ENCODE measurements around the gene PLA2R1.

The PLA2R1 gene

DNA sequence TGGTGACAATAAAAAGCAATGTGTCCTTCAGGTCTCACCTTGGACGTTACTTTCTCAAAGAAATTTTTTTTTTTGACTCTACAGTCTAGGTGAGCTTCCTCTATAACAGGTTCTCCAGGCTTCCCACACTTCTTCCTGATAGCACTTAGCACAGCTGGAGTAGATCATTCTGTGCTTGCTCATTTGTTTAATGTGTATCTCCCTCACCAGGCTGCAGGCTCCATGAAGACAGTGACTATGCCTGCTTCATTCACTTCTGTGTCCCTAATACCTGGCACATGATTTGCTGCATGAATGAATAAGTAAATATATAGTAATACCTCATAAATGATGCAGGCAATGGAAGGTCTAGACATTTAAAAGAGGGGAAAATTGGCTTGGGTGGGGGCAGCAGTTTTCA lies 154.5 kb downstream of the PLA2R1 start:
- H3K36me3 ChIP-seq (ENCODE audit: control insufficient read depth, insufficient read depth, low read length) = no peaks in the 10 kb centered on the region
- H3K56ac ChIP-seq (ENCODE audit: low read length) = no peak overlapping the region
- no peak overlapping the region for H3K18ac ChIP-seq (ENCODE audit: low read length)
- no peak overlapping the region for H2AK5ac ChIP-seq (ENCODE audit: low read length)
- no peak overlapping the region for H2BK5ac ChIP-seq (ENCODE audit: low read length)
- no peak overlapping the region for H3K27ac ChIP-seq (ENCODE audit: low read depth, low read length)
- H4K5ac ChIP-seq (ENCODE audit: low read length) = no peak overlapping the region
- no peak overlapping the region for H3K4me2 ChIP-seq (ENCODE audit: low read length)
- H3K27me3 ChIP-seq (ENCODE audit: insufficient read depth, low read length, poor library complexity) = no peaks in the 10 kb centered on the region
- no peak overlapping the region for H3K4me3 ChIP-seq (ENCODE audit: low read length)
- WGBS (ENCODE audit: extremely low coverage, insufficient coverage, low lambda C conversion rate) = no CpG with 5 or more reads among the region's 1 CpG
- no peak overlapping the region for H3K4ac ChIP-seq (ENCODE audit: low read depth, low read length)
- no peaks in the 10 kb centered on the region for H3K79me1 ChIP-seq (ENCODE audit: low read length)
- H2BK120ac ChIP-seq (ENCODE audit: low read depth, low read length) = no peak overlapping the region
- no peaks in the 10 kb centered on the region for H3K79me2 ChIP-seq (ENCODE audit: control insufficient read depth, insufficient read depth, low read length)
- no peaks in the 10 kb centered on the region for H3K4me1 ChIP-seq (ENCODE audit: control insufficient read depth, low read depth, low read length)
- H2BK15ac ChIP-seq (replicated peaks; ENCODE audit: low read depth) = no peak overlapping the region
- no peak for DNase-seq
- no peak overlapping the region for H3K9ac ChIP-seq (ENCODE audit: low read length)
- H4K8ac ChIP-seq (ENCODE audit: low read depth, low read length) = no peak overlapping the region
- H3K23ac ChIP-seq (ENCODE audit: low read length) = no peak overlapping the region

DNA sequence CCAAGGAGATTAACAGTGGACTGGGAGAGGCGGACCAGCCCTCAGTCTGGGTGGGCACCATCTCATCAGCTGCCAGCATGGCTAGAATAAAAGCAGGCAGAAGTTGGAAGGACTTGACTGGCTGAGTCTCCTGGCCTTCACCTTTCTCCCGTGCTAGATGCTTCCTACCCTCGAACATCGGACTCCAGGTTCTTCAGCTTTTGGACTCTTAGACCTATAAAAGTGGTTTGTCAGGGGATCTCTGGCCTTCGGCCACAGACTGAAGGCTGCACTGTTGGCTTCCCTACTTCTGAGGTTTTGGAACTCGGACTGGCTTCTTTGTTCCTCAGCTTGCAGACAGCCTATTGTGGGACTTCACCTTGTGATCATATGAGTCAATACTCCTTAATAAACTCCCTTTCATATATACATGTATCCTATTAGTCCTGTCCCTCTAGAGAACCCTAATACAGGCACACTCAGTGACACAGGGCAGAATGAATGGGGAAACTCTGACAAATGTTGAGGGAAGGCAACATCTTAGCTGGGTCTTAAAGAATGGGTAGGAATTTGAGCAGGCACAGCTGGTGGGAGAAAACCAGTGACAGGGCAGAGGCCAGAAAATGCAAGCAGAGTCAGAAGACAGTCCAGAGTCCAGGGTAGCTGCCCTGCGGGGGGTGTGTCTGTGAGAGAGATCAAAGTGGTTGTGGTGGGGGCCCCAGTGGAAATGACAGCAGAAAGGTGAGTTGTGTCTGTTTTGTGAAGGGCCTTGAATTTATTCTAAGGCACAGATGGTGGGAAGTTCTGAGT lies 156.3 kb downstream of the PLA2R1 start:
- Histone ChIP-seq H3K79me1 (ENCODE audit: low read length) (no peaks in the 10 kb centered on the region), H3K27ac (ENCODE audit: low read depth, low read length) (no peak overlapping the region), H3K18ac (ENCODE audit: low read length) (no peak overlapping the region), H2BK5ac (ENCODE audit: low read length) (no peak overlapping the region), H3K4ac (ENCODE audit: low read depth, low read length) (no peak overlapping the region), H3K79me2 (ENCODE audit: control insufficient read depth, insufficient read depth, low read length) (no peaks in the 10 kb centered on the region), H3K4me1 (ENCODE audit: control insufficient read depth, low read depth, low read length) (no peaks in the 10 kb centered on the region), H4K8ac (ENCODE audit: low read depth, low read length) (no peak overlapping the region), H2AK5ac (ENCODE audit: low read length) (no peak overlapping the region), H3K56ac (ENCODE audit: low read length) (no peak overlapping the region), H3K4me2 (ENCODE audit: low read length) (no peak overlapping the region), H2BK120ac (ENCODE audit: low read depth, low read length) (no peak overlapping the region), H3K27me3 (ENCODE audit: insufficient read depth, low read length, poor library complexity) (no peaks in the 10 kb centered on the region), H3K36me3 (ENCODE audit: control insufficient read depth, insufficient read depth, low read length) (no peaks in the 10 kb centered on the region), H3K23ac (ENCODE audit: low read length) (no peak overlapping the region), H3K9ac (ENCODE audit: low read length) (no peak overlapping the region), H4K5ac (ENCODE audit: low read length) (no peak overlapping the region), H2BK15ac (replicated peaks; ENCODE audit: low read depth) (no peak overlapping the region), H3K4me3 (ENCODE audit: low read length) (no peak overlapping the region)
- WGBS (ENCODE audit: extremely low coverage, insufficient coverage, low lambda C conversion rate) = no CpG with 5 or more reads among the region's 7 CpGs
- DNase-seq = no peak

DNA sequence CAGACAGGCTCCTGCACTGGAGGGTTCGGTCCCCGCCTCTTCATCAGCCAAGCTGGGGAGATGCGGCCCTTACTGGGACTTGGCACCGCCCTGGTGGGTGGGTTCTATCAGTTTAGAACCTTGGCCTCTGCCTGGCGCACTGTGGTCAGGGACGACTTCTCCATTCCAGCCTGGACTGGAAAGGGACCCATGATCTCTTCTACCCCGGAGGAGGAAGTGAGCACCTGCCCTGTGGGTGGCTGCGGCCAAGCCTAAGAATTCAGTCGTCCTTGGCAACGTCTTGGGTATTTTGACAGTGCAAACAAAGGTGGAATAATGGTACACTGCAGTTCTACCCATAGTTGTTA lies 157.5 kb downstream of the PLA2R1 start:
- Histone ChIP-seq H3K4me3 (ENCODE audit: low read length) (peak overlapping the region; percentile 51), H3K4ac (ENCODE audit: low read depth, low read length) (no peak overlapping the region), H4K5ac (ENCODE audit: low read length) (no peak overlapping the region), H3K56ac (ENCODE audit: low read length) (peak overlapping the region; percentile 81), H3K4me1 (ENCODE audit: control insufficient read depth, low read depth, low read length) (no peaks in the 10 kb centered on the region), H3K79me1 (ENCODE audit: low read length) (no peaks in the 10 kb centered on the region), H4K8ac (ENCODE audit: low read depth, low read length) (no peak overlapping the region), H3K18ac (ENCODE audit: low read length) (no peak overlapping the region), H2BK5ac (ENCODE audit: low read length) (no peak overlapping the region), H3K9ac (ENCODE audit: low read length) (no peak overlapping the region), H3K4me2 (ENCODE audit: low read length) (peak overlapping the region; percentile 81), H3K27ac (ENCODE audit: low read depth, low read length) (no peak overlapping the region), H2AK5ac (ENCODE audit: low read length) (no peak overlapping the region), H3K36me3 (ENCODE audit: control insufficient read depth, insufficient read depth, low read length) (no peaks in the 10 kb centered on the region), H2BK15ac (replicated peaks; ENCODE audit: low read depth) (no peak overlapping the region), H3K23ac (ENCODE audit: low read length) (no peak overlapping the region), H3K79me2 (ENCODE audit: control insufficient read depth, insufficient read depth, low read length) (no peaks in the 10 kb centered on the region), H2BK120ac (ENCODE audit: low read depth, low read length) (no peak overlapping the region), H3K27me3 (ENCODE audit: insufficient read depth, low read length, poor library complexity) (no peaks in the 10 kb centered on the region)
- no CpG with 5 or more reads among the region's 10 CpGs for WGBS (ENCODE audit: extremely low coverage, insufficient coverage, low lambda C conversion rate)
- peak; percentile 60 for DNase-seq

DNA sequence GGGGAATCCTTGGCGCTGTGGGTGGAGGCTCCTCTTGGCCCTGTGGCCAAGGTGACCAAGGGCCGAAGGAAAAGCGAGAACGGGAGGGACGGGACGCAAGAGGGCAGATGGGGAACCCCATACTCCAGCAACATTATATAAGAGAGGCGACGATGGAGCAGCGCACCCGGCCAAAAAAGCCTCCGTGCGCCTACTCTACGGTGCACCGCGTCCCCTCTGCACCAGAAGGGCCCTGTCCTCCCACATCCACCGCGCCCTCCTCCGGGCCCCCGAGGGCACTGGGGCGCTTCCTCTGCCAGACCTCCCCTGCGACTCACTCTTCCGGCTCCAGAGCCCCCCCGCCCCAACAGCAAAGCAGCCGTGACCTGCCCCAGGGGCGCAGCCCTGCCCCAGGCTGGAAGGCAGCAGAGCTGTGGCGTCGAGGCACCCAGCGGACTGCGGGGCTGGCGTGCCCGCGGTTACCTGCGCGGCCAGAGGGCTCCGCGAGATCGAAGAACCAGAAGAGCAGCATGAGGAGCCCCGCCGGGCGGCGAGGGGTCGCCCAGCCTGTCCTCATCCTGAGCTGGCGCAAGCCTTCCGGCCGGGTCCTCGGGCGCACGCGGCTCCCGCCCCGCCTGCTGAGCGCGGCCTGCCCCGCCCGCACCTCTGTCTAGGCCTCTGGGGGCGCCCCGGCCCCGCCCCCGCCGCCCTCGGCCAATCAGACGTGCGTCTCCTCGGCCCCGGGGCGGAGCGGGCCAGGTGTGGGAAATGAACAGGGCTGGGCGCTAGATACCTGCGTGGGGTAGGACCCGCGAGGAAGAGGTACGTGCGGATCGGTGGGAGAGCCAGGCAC lies 158.1 kb downstream of the PLA2R1 start, which contains the start of gene LY75:
LY75 (minus strand) TSS at position 630 of the 832 bp plus-strand sequence.
- Histone ChIP-seq H3K27me3 (ENCODE audit: insufficient read depth, low read length, poor library complexity) (no peaks in the 10 kb centered on the region), H3K36me3 (ENCODE audit: control insufficient read depth, insufficient read depth, low read length) (no peaks in the 10 kb centered on the region), H4K5ac (ENCODE audit: low read length) (no peak within 1 kb of the TSS), H3K27ac (ENCODE audit: low read depth, low read length) (no peak within 1 kb of the TSS), H3K79me1 (ENCODE audit: low read length) (no peaks in the 10 kb centered on the region), H2BK5ac (ENCODE audit: low read length) (no peak within 1 kb of the TSS), H3K18ac (ENCODE audit: low read length) (peak within 1 kb of the TSS; percentile 7), H3K4me2 (ENCODE audit: low read length) (peak within 1 kb of the TSS; percentile 81), H2AK5ac (ENCODE audit: low read length) (no peak within 1 kb of the TSS), H3K23ac (ENCODE audit: low read length) (peak within 1 kb of the TSS; percentile 66), H4K8ac (ENCODE audit: low read depth, low read length) (no peak within 1 kb of the TSS), H3K9ac (ENCODE audit: low read length) (peak within 1 kb of the TSS; percentile 68), H2BK15ac (replicated peaks; ENCODE audit: low read depth) (no peak within 1 kb of the TSS), H3K4me1 (ENCODE audit: control insufficient read depth, low read depth, low read length) (no peaks in the 10 kb centered on the region), H3K4ac (ENCODE audit: low read depth, low read length) (no peak within 1 kb of the TSS), H3K56ac (ENCODE audit: low read length) (peak within 1 kb of the TSS; percentile 82), H3K4me3 (ENCODE audit: low read length) (peak within 1 kb of the TSS; percentile 51), H3K79me2 (ENCODE audit: control insufficient read depth, insufficient read depth, low read length) (no peaks in the 10 kb centered on the region), H2BK120ac (ENCODE audit: low read depth, low read length) (no peak within 1 kb of the TSS)
- peak; percentile 81 for DNase-seq
- WGBS (ENCODE audit: extremely low coverage, insufficient coverage, low lambda C conversion rate) = no CpG with 5 or more reads among the region's 74 CpGs

DNA sequence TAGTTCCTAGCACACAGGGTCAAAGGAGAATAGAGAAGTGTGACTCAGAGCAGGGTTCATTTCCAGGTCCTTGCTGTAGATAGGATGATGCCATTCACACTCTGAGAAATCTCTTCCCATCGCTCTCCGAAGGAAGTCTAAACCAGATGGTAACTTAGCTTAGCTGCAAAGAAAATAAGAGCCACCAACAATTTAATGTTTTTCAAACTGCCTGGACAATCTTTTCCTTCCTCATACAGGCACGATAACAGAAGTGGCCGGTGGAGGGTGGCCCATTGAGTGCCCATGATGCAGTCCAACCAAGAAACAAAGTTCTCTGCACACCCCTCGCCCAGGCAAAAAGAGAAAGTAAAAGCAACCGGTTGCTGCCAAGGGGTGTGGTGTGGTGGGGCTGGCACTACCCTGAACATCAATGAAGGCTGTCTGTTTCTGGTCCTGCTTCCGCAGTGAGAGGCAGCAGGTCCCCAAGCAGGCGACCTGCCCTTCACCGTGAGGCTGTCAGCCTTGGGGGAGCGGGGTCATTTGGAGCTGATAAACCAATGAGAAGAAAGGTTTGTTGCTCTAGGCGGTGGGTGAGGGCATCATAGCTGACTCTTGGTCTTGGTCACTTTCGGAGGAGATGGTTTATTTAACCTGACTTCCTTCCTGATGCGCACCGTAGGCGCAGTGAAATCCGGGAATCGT lies 158.8 kb downstream of the PLA2R1 start:
- Histone ChIP-seq H3K79me2 (ENCODE audit: control insufficient read depth, insufficient read depth, low read length) (no peaks in the 10 kb centered on the region), H3K36me3 (ENCODE audit: control insufficient read depth, insufficient read depth, low read length) (no peaks in the 10 kb centered on the region), H3K56ac (ENCODE audit: low read length) (peak overlapping the region; percentile 82), H2BK5ac (ENCODE audit: low read length) (no peak overlapping the region), H3K79me1 (ENCODE audit: low read length) (no peaks in the 10 kb centered on the region), H2BK120ac (ENCODE audit: low read depth, low read length) (no peak overlapping the region), H3K4me2 (ENCODE audit: low read length) (peak overlapping the region; percentile 64), H3K23ac (ENCODE audit: low read length) (no peak overlapping the region), H2BK15ac (replicated peaks; ENCODE audit: low read depth) (no peak overlapping the region), H3K18ac (ENCODE audit: low read length) (no peak overlapping the region), H3K4ac (ENCODE audit: low read depth, low read length) (no peak overlapping the region), H3K9ac (ENCODE audit: low read length) (peak overlapping the region; percentile 68), H3K27ac (ENCODE audit: low read depth, low read length) (no peak overlapping the region), H3K27me3 (ENCODE audit: insufficient read depth, low read length, poor library complexity) (no peaks in the 10 kb centered on the region), H2AK5ac (ENCODE audit: low read length) (no peak overlapping the region), H4K8ac (ENCODE audit: low read depth, low read length) (no peak overlapping the region), H3K4me3 (ENCODE audit: low read length) (no peak overlapping the region), H4K5ac (ENCODE audit: low read length) (no peak overlapping the region), H3K4me1 (ENCODE audit: control insufficient read depth, low read depth, low read length) (no peaks in the 10 kb centered on the region)
- DNase-seq = no peak
- WGBS (ENCODE audit: extremely low coverage, insufficient coverage, low lambda C conversion rate) = no CpG with 5 or more reads among the region's 17 CpGs

All from mesendoderm (in vitro differentiated cells).